ENCODE measurements around the gene KCNJ12. TPM values are rescaled to one million over a fixed set of nuclear protein-coding genes. Genes with fewer than 3 reads are reported as not detected.
A peak's percentile ranks its signal among the peaks of the same experiment; 100 is the strongest.

Gene KCNJ12
- total RNA-seq, 1 donor from 2014 or later = 0.10 TPM

- H3K4me3 Mint-ChIP-seq (ENCODE audit: low read depth) = no peak overlapping the region
- H3K9me3 Mint-ChIP-seq (ENCODE audit: low read depth) = no peaks in the 10 kb centered on the region
- peaks cover 17% of the 10 kb centered on the region for H3K4me1 Mint-ChIP-seq (ENCODE audit: low read depth)
- no peak overlapping the region for H3K27ac Mint-ChIP-seq
- TF ChIP-seq, protein P1, sequence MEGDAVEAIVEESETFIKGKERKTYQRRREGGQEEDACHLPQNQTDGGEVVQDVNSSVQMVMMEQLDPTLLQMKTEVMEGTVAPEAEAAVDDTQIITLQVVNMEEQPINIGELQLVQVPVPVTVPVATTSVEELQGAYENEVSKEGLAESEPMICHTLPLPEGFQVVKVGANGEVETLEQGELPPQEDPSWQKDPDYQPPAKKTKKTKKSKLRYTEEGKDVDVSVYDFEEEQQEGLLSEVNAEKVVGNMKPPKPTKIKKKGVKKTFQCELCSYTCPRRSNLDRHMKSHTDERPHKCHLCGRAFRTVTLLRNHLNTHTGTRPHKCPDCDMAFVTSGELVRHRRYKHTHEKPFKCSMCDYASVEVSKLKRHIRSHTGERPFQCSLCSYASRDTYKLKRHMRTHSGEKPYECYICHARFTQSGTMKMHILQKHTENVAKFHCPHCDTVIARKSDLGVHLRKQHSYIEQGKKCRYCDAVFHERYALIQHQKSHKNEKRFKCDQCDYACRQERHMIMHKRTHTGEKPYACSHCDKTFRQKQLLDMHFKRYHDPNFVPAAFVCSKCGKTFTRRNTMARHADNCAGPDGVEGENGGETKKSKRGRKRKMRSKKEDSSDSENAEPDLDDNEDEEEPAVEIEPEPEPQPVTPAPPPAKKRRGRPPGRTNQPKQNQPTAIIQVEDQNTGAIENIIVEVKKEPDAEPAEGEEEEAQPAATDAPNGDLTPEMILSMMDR (IDR thresholded peaks at IDR 0.05; ENCODE audit: unreplicated experiment) = no peak
- no peaks in the 10 kb centered on the region for H3K36me3 Mint-ChIP-seq (ENCODE audit: insufficient read depth)
- no peak for DNase-seq (ENCODE audit: low spot score, unreplicated experiment)
- peaks cover 22% of the 10 kb centered on the region for H3K27me3 Mint-ChIP-seq
Observed at GRCh38 chr17:21354796-21355385, 21.3 kb upstream of the KCNJ12 start.

DNA sequence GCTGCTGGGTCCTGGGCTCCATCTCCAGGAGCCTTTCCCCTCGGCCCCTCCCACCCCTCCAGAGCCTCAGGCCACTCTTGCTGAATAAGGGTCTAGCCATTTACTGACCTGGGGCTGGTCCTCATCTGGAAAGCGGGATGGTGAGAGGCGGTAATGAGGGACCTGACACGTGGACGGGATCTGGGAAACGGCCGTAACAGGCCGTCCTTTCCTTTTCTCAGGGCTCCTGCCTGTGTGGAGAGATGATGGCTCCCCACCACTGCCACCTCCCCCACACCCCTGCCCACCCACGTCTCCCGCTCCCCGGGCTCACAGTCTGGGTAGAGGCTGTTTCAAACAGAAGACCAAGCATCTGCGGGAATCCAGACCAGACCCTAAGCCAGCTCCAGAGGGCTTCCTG is 20.6 kb upstream of the KCNJ12 start:
- peaks cover 17% of the 10 kb centered on the region for H3K4me1 Mint-ChIP-seq (ENCODE audit: low read depth)
- TF ChIP-seq, protein P1 (IDR thresholded peaks at IDR 0.05; ENCODE audit: unreplicated experiment) = no peak
- no peak overlapping the region for H3K4me3 Mint-ChIP-seq (ENCODE audit: low read depth)
- H3K36me3 Mint-ChIP-seq (ENCODE audit: insufficient read depth) = no peaks in the 10 kb centered on the region
- H3K9me3 Mint-ChIP-seq (ENCODE audit: low read depth) = no peaks in the 10 kb centered on the region
- no peak for DNase-seq (ENCODE audit: low spot score, unreplicated experiment)
- peaks cover 27% of the 10 kb centered on the region for H3K27me3 Mint-ChIP-seq
- no peak overlapping the region for H3K27ac Mint-ChIP-seq

DNA sequence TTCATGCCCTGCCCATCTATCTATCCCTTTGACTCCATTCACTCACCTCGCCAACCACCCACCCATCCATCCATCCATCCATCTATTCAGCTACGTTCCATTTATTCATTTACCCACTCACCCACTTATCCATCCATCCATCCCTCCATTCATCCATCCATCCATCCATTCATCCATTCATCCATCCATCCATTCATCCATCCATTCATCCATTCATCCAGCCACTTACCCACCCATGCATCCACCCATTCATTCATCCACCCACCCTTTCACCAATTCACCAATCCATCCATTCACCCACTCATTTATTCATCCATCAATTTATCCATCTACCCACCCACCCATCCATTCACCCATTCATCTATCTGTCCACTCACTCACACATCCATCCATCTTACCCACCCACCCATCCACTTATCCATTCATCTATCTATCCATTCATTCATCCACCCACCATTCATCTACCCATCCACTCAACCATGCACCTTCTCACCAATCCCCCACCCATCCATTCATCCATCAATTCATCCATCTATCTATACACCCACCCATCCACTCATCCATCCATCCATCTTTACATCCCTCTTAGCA is 19.5 kb upstream of the KCNJ12 start:
- no peak overlapping the region for H3K4me3 Mint-ChIP-seq (ENCODE audit: low read depth)
- TF ChIP-seq, protein P1 (IDR thresholded peaks at IDR 0.05; ENCODE audit: unreplicated experiment) = no peak
- H3K4me1 Mint-ChIP-seq (ENCODE audit: low read depth) = peaks cover 17% of the 10 kb centered on the region
- no peak for DNase-seq (ENCODE audit: low spot score, unreplicated experiment)
- no peak overlapping the region for H3K27ac Mint-ChIP-seq
- H3K9me3 Mint-ChIP-seq (ENCODE audit: low read depth) = no peaks in the 10 kb centered on the region
- no peaks in the 10 kb centered on the region for H3K36me3 Mint-ChIP-seq (ENCODE audit: insufficient read depth)
- H3K27me3 Mint-ChIP-seq = peaks cover 28% of the 10 kb centered on the region

GRCh38 chr17:21357281-21357680 is 18.9 kb upstream of the KCNJ12 start:
- H3K36me3 Mint-ChIP-seq (ENCODE audit: insufficient read depth) = no peaks in the 10 kb centered on the region
- no peak overlapping the region for H3K4me3 Mint-ChIP-seq (ENCODE audit: low read depth)
- H3K9me3 Mint-ChIP-seq (ENCODE audit: low read depth) = no peaks in the 10 kb centered on the region
- TF ChIP-seq, protein P1 (IDR thresholded peaks at IDR 0.05; ENCODE audit: unreplicated experiment) = no peak
- H3K27ac Mint-ChIP-seq = no peak overlapping the region
- peaks cover 27% of the 10 kb centered on the region for H3K27me3 Mint-ChIP-seq
- no peak for DNase-seq (ENCODE audit: low spot score, unreplicated experiment)
- H3K4me1 Mint-ChIP-seq (ENCODE audit: low read depth) = peaks cover 17% of the 10 kb centered on the region

GRCh38 chr17:21357696-21358656 is 18.2 kb upstream of the KCNJ12 start:
- H3K4me1 Mint-ChIP-seq (ENCODE audit: low read depth) = peaks cover 17% of the 10 kb centered on the region
- TF ChIP-seq, protein P1 (IDR thresholded peaks at IDR 0.05; ENCODE audit: unreplicated experiment) = no peak
- DNase-seq (ENCODE audit: low spot score, unreplicated experiment) = no peak
- H3K27ac Mint-ChIP-seq = peak overlapping the region; percentile 12
- no peaks in the 10 kb centered on the region for H3K9me3 Mint-ChIP-seq (ENCODE audit: low read depth)
- peaks cover 26% of the 10 kb centered on the region for H3K27me3 Mint-ChIP-seq
- H3K4me3 Mint-ChIP-seq (ENCODE audit: low read depth) = no peak overlapping the region
- no peaks in the 10 kb centered on the region for H3K36me3 Mint-ChIP-seq (ENCODE audit: insufficient read depth)
